ENCODE data around the gene TNIK. TPM values are rescaled to one million over a fixed set of nuclear protein-coding genes. Genes with fewer than 3 reads are reported as not detected.

TNIK gene
- total RNA-seq, 1 donor from 2014 or later, result 27.4 TPM

- no peak for DNase-seq
- no peaks in the 10 kb centered on the region for H3K27me3 Mint-ChIP-seq
- peaks cover 7% of the 10 kb centered on the region for H3K4me1 Mint-ChIP-seq
- intact Hi-C loops (cut with micrococcal nuclease), result no loop called here
- peaks cover 3% of the 10 kb centered on the region for H3K9me3 Mint-ChIP-seq
- no peak overlapping the region for H3K27ac Mint-ChIP-seq
- H3K4me3 Mint-ChIP-seq, result no peak overlapping the region
- peaks cover 8% of the 10 kb centered on the region for H3K36me3 Mint-ChIP-seq (ENCODE audit: low read depth)
Observed at GRCh38 chr3:171240504-171240835, 219.7 kb downstream of the TNIK start.

GRCh38 chr3:171239757-171240503 lies 220.3 kb downstream of the TNIK start:
- DNase-seq, result peak; percentile 40
- Mint-ChIP-seq H3K4me3 (no peak overlapping the region), H3K9me3 (peaks cover 3% of the 10 kb centered on the region), H3K4me1 (peaks cover 11% of the 10 kb centered on the region), H3K27me3 (no peaks in the 10 kb centered on the region), H3K36me3 (ENCODE audit: low read depth) (peaks cover 11% of the 10 kb centered on the region), H3K27ac (no peak overlapping the region)
- intact Hi-C loops (cut with micrococcal nuclease), result no loop called here

GRCh38 chr3:171237009-171237385 lies 223.2 kb downstream of the TNIK start:
- Mint-ChIP-seq H3K27me3 (no peaks in the 10 kb centered on the region), H3K9me3 (peaks cover 7% of the 10 kb centered on the region), H3K4me1 (peaks cover 29% of the 10 kb centered on the region), H3K4me3 (no peak overlapping the region), H3K27ac (no peak overlapping the region), H3K36me3 (ENCODE audit: low read depth) (peaks cover 17% of the 10 kb centered on the region)
- intact Hi-C loops (cut with micrococcal nuclease), result no loop called here
- peak; percentile 22 for DNase-seq

GRCh38 chr3:171236265-171237008 lies 223.8 kb downstream of the TNIK start:
- Mint-ChIP-seq H3K4me1 (peaks cover 30% of the 10 kb centered on the region), H3K27me3 (no peaks in the 10 kb centered on the region), H3K27ac (no peak overlapping the region), H3K36me3 (ENCODE audit: low read depth) (peaks cover 17% of the 10 kb centered on the region), H3K4me3 (no peak overlapping the region), H3K9me3 (peaks cover 7% of the 10 kb centered on the region)
- intact Hi-C loops (cut with micrococcal nuclease), result no loop called here
- peak; percentile 50 for DNase-seq

GRCh38 chr3:171234298-171235010 lies 225.8 kb downstream of the TNIK start:
- peak; percentile 49 for DNase-seq
- Mint-ChIP-seq H3K36me3 (ENCODE audit: low read depth) (peaks cover 18% of the 10 kb centered on the region), H3K9me3 (peaks cover 7% of the 10 kb centered on the region), H3K27ac (no peak overlapping the region), H3K4me1 (peaks cover 38% of the 10 kb centered on the region), H3K27me3 (no peaks in the 10 kb centered on the region), H3K4me3 (no peak overlapping the region)
- intact Hi-C loops (cut with micrococcal nuclease), result no loop called here

- H3K9me3 Mint-ChIP-seq, result peaks cover 7% of the 10 kb centered on the region
- peaks cover 35% of the 10 kb centered on the region for H3K36me3 Mint-ChIP-seq (ENCODE audit: low read depth)
- no peak overlapping the region for H3K4me3 Mint-ChIP-seq
- H3K27me3 Mint-ChIP-seq, result no peaks in the 10 kb centered on the region
- intact Hi-C loops (cut with micrococcal nuclease), result no loop called here
- DNase-seq, result peak; percentile 41
- H3K4me1 Mint-ChIP-seq, result peaks cover 48% of the 10 kb centered on the region
- no peak overlapping the region for H3K27ac Mint-ChIP-seq
Observed at GRCh38 chr3:171231361-171231760, 228.8 kb downstream of the TNIK start.

GRCh38 chr3:171230865-171231264 lies 229.3 kb downstream of the TNIK start:
- H3K27ac Mint-ChIP-seq, result peak overlapping the region; percentile 1

GRCh38 chr3:171229173-171229572 lies 231.0 kb downstream of the TNIK start:
- H3K4me3 Mint-ChIP-seq, result no peak overlapping the region
- peaks cover 45% of the 10 kb centered on the region for H3K36me3 Mint-ChIP-seq (ENCODE audit: low read depth)
- peak overlapping the region; percentile 82 for H3K27ac Mint-ChIP-seq
- intact Hi-C loops (cut with micrococcal nuclease), result loop anchor here (1.0 to 2.0 kb wide), 2 partner anchors 20 to 58 kb away; no protein-coding TSS in a partner anchor
- no peaks in the 10 kb centered on the region for H3K27me3 Mint-ChIP-seq
- H3K4me1 Mint-ChIP-seq, result peaks cover 51% of the 10 kb centered on the region
- DNase-seq, result peak; percentile 40
- H3K9me3 Mint-ChIP-seq, result peaks cover 18% of the 10 kb centered on the region

More at GRCh38 chr3:171230865-171231264, 229.3 kb downstream of the TNIK start:
- no peaks in the 10 kb centered on the region for H3K27me3 Mint-ChIP-seq
- no peak overlapping the region for H3K4me3 Mint-ChIP-seq
- peaks cover 12% of the 10 kb centered on the region for H3K9me3 Mint-ChIP-seq
- intact Hi-C loops (cut with micrococcal nuclease), result no loop called here
- peaks cover 39% of the 10 kb centered on the region for H3K36me3 Mint-ChIP-seq (ENCODE audit: low read depth)
- H3K4me1 Mint-ChIP-seq, result peaks cover 48% of the 10 kb centered on the region
- peak; percentile 54 for DNase-seq

- intact Hi-C loops (cut with micrococcal nuclease), result loop anchor here (2.0 kb wide), 1 partner anchor 59 kb away; no protein-coding TSS in a partner anchor
- Mint-ChIP-seq H3K27me3 (no peaks in the 10 kb centered on the region), H3K4me3 (no peak overlapping the region), H3K9me3 (peaks cover 16% of the 10 kb centered on the region), H3K27ac (no peak overlapping the region), H3K36me3 (ENCODE audit: low read depth) (peaks cover 42% of the 10 kb centered on the region), H3K4me1 (peaks cover 45% of the 10 kb centered on the region)
- peak; percentile 19 for DNase-seq
Observed at GRCh38 chr3:171228240-171228639, 232.0 kb downstream of the TNIK start.

GRCh38 chr3:171227828-171228227 lies 232.4 kb downstream of the TNIK start:
- no peak overlapping the region for H3K4me3 Mint-ChIP-seq
- peaks cover 16% of the 10 kb centered on the region for H3K9me3 Mint-ChIP-seq
- no peak overlapping the region for H3K27ac Mint-ChIP-seq
- intact Hi-C loops (cut with micrococcal nuclease), result loop anchor here (2.0 kb wide), 1 partner anchor 59 kb away; no protein-coding TSS in a partner anchor
- H3K27me3 Mint-ChIP-seq, result no peaks in the 10 kb centered on the region
- H3K36me3 Mint-ChIP-seq (ENCODE audit: low read depth), result peaks cover 43% of the 10 kb centered on the region
- DNase-seq, result no peak
- peaks cover 43% of the 10 kb centered on the region for H3K4me1 Mint-ChIP-seq

- H3K9me3 Mint-ChIP-seq, result peaks cover 16% of the 10 kb centered on the region
- H3K27me3 Mint-ChIP-seq, result no peaks in the 10 kb centered on the region
- intact Hi-C loops (cut with micrococcal nuclease), result no loop called here
- H3K4me3 Mint-ChIP-seq, result no peak overlapping the region
- peaks cover 42% of the 10 kb centered on the region for H3K4me1 Mint-ChIP-seq
- H3K36me3 Mint-ChIP-seq (ENCODE audit: low read depth), result peaks cover 44% of the 10 kb centered on the region
- no peak overlapping the region for H3K27ac Mint-ChIP-seq
- no peak for DNase-seq
Observed at GRCh38 chr3:171227359-171227758, 232.8 kb downstream of the TNIK start.

GRCh38 chr3:171226794-171227193 lies 233.4 kb downstream of the TNIK start:
- Mint-ChIP-seq H3K4me1 (peaks cover 42% of the 10 kb centered on the region), H3K27ac (no peak overlapping the region), H3K4me3 (no peak overlapping the region), H3K27me3 (no peaks in the 10 kb centered on the region), H3K36me3 (ENCODE audit: low read depth) (peaks cover 44% of the 10 kb centered on the region), H3K9me3 (peaks cover 16% of the 10 kb centered on the region)
- DNase-seq, result no peak
- intact Hi-C loops (cut with micrococcal nuclease), result no loop called here

GRCh38 chr3:171225708-171226107 lies 234.5 kb downstream of the TNIK start:
- DNase-seq, result peak; percentile 12
- peak overlapping the region; percentile 69 for H3K27ac Mint-ChIP-seq

More at GRCh38 chr3:171225708-171226107, 234.5 kb downstream of the TNIK start:
- peaks cover 38% of the 10 kb centered on the region for H3K4me1 Mint-ChIP-seq
- H3K36me3 Mint-ChIP-seq (ENCODE audit: low read depth), result peaks cover 41% of the 10 kb centered on the region
- no peak overlapping the region for H3K4me3 Mint-ChIP-seq
- intact Hi-C loops (cut with micrococcal nuclease), result loop anchor here (2.0 kb wide), 1 partner anchor 37 kb away; no protein-coding TSS in a partner anchor
- no peaks in the 10 kb centered on the region for H3K27me3 Mint-ChIP-seq
- H3K9me3 Mint-ChIP-seq, result peaks cover 16% of the 10 kb centered on the region

Measured in activated CD4-positive, alpha-beta T cell treated with anti-CD3 and anti-CD28 coated beads, Interleukin-2, amount 10 ng/mL, durations not matched to agents 24 days and 14 days (primary cell).